A549 (cell line): ENCODE data around the gene KCND3. TPM values are rescaled to one million over a fixed set of nuclear protein-coding genes. Genes with fewer than 3 reads are reported as not detected.

Experiments used
- ATAC-seq, 2 experiments: fragments of 200-7000 bp in 1 of 2; fragments of >200 bp in 1 of 2; cut with Nextera tagmentation in 1 of 2; cut with Tn5 transposase in 1 of 2; 3 replicates each; pipeline versions ENCODE4 v1.8.0 to v1.9.1; 2018 to 2020; ENCODE audit warnings: mild to moderate bottlenecking in 1 of 2, moderate library complexity in 1 of 2
- CTCF ChIA-PET: fragments of 300-600 bp; sonication (Branson Sonifier 250); formaldehyde crosslinking; extraction: SDS; loops from one replicate; lab custom pipeline; 2021; ENCODE audit warnings: antibody characterized with exemption, inconsistent platforms; lab: Yijun Ruan, JAX
- POLR2A ChIA-PET: fragments of 350-600 bp; formaldehyde crosslinking; extraction: SDS; loops from one replicate; lab custom pipeline; 2021; ENCODE audit warnings: antibody characterized with exemption, inconsistent platforms; lab: Yijun Ruan, JAX
- DNase-seq, 2 experiments: peaks; one replicate each; pipeline versions ENCODE4 v3.0.0 to v3.0.0-alpha.2; 2011 to 2016; ENCODE audit warnings: low read depth in 1 of 2, low spot score in 1 of 2
- FAIRE-seq: peaks from 2 replicates; lab custom pipeline; 2011; peaks lifted over from hg19 to GRCh38; lab: Jason Lieb, UNC
- H3K27ac ChIP-seq, 2 experiments: fragments of >200 bp; sonication (Bioruptor Twin); formaldehyde crosslinking; 3 replicates each; pipeline ENCODE4 v1.5.1; 2016 to 2017
- H3K4me1 ChIP-seq: fragments of >200 bp; sonication (Bioruptor Twin); formaldehyde crosslinking; 3 replicates; pipeline ENCODE4 v1.6.1; 2016
- H3K4me2 ChIP-seq: fragments of >200 bp; sonication (Bioruptor Twin); formaldehyde crosslinking; 3 replicates; pipeline ENCODE4 v1.6.1; 2016
- H3K4me3 ChIP-seq: fragments of >200 bp; sonication (Bioruptor Twin); formaldehyde crosslinking; 3 replicates; pipeline ENCODE4 v1.5.1; 2016
- H3K9me3 ChIP-seq: fragments of >200 bp; sonication (Bioruptor Twin); formaldehyde crosslinking; 3 replicates; pipeline ENCODE4 v1.6.1; 2016
- BCL3 ChIP-seq: fragments of >200 bp; sonication (Bioruptor Twin); formaldehyde crosslinking; IDR thresholded peaks from 3 replicates; pipeline ENCODE4 v1.6.1; 2016
- BHLHE40 ChIP-seq: IDR thresholded peaks from 2 replicates; pipeline ENCODE4 v1.6.1; 2012; ENCODE audit warnings: low read depth, low read length, inconsistent platforms
- CHD4 ChIP-seq: fragments of 200-600 bp; sonication (generic); IDR thresholded peaks from 2 replicates; pipeline ENCODE4 v1.6.1; 2016; ENCODE audit warnings: antibody characterized with exemption, mild to moderate bottlenecking, borderline replicate concordance
- EHMT2 ChIP-seq: fragments of 200-600 bp; sonication (generic); IDR thresholded peaks from 2 replicates; pipeline ENCODE4 v1.6.1; 2016; ENCODE audit warnings: antibody characterized with exemption, low read depth, mild to moderate bottlenecking, moderate library complexity
- ESRRA ChIP-seq: fragments of 150-350 bp; IDR thresholded peaks from 2 replicates; pipeline ENCODE4 v1.6.1; 2014; ENCODE audit warnings: mild to moderate bottlenecking, low read length, borderline replicate concordance
- FOSL2 ChIP-seq, 2 experiments: fragments of 450-650 bp in 1 of 2; fragments of >200 bp in 1 of 2; sonication (Bioruptor Twin) in 1 of 2; formaldehyde crosslinking; IDR thresholded peaks; 2 replicates each; pipeline versions ENCODE4 v1.5.0 to v1.6.1; 2016 to 2020; ENCODE audit warnings: mild to moderate bottlenecking in 1 of 2, moderate library complexity in 1 of 2
- FOXS1 ChIP-seq: fragments of 250-450 bp; sonication (Bioruptor Pico); IDR thresholded peaks from 2 replicates; pipeline ENCODE4 v1.5.0; 2020; ENCODE audit warnings: mild to moderate bottlenecking, moderate library complexity
- GATA3 ChIP-seq: IDR thresholded peaks from 2 replicates; pipeline ENCODE4 v1.6.1; 2012; ENCODE audit warnings: borderline replicate concordance
- HEYL ChIP-seq: fragments of 250-450 bp; sonication (Bioruptor Pico); IDR thresholded peaks from 2 replicates; pipeline ENCODE4 v1.8.0; 2021; ENCODE audit warnings: mild to moderate bottlenecking, moderate library complexity
- HOXB13 ChIP-seq: fragments of 250-450 bp; sonication (Bioruptor Pico); IDR thresholded peaks from 2 replicates; pipeline ENCODE4 v1.5.0; 2020; ENCODE audit warnings: low read depth, mild to moderate bottlenecking, moderate library complexity
- KDM5A ChIP-seq: fragments of 200-600 bp; sonication (generic); IDR thresholded peaks from 2 replicates; pipeline ENCODE4 v1.6.1; 2016; ENCODE audit warnings: antibody characterized with exemption, mild to moderate bottlenecking
- MAFK ChIP-seq: fragments of 450-650 bp; IDR thresholded peaks from 2 replicates; pipeline ENCODE4 v1.6.1; 2014; ENCODE audit not compliant: partially characterized antibody
- MYC ChIP-seq: IDR thresholded peaks from 2 replicates; pipeline ENCODE4 v1.6.1; 2012; ENCODE audit warnings: mild to moderate bottlenecking, inconsistent platforms, low read length, improper control_type of control experiment, borderline replicate concordance
- NFE2L2 ChIP-seq: fragments of 150-350 bp; conservative IDR thresholded peaks from 2 replicates; pipeline ENCODE4 v1.6.1; 2014; ENCODE audit warnings: low read length
- NR3C1 ChIP-seq: fragments of >200 bp; sonication (Bioruptor Twin); formaldehyde crosslinking; IDR thresholded peaks from 3 replicates; pipeline ENCODE4 v1.6.1; 2017
- PHF8 ChIP-seq: fragments of 200-600 bp; sonication (generic); IDR thresholded peaks from 2 replicates; pipeline ENCODE4 v1.6.1; 2016; ENCODE audit warnings: low read depth, mild to moderate bottlenecking, antibody characterized with exemption, moderate library complexity, borderline replicate concordance
- POLR2A ChIP-seq: IDR thresholded peaks from 2 replicates; pipeline ENCODE4 v1.6.1; 2012; ENCODE audit warnings: mild to moderate bottlenecking, low read length
- POLR2AphosphoS2 ChIP-seq: conservative IDR thresholded peaks from 2 replicates; pipeline ENCODE4 v1.6.1; 2012; ENCODE audit warnings: low read length, improper control_type of control experiment, inconsistent platforms
- SMC3 ChIP-seq: fragments of >200 bp; sonication (Bioruptor Twin); formaldehyde crosslinking; IDR thresholded peaks from 3 replicates; pipeline ENCODE4 v1.6.1; 2018; ENCODE audit warnings: inconsistent platforms
- SREBF2 ChIP-seq: fragments of 450-650 bp; IDR thresholded peaks from 2 replicates; pipeline ENCODE4 v1.6.1; 2014; ENCODE audit warnings: mild to moderate bottlenecking, moderate library complexity
- TFCP2L1 ChIP-seq: fragments of 250-450 bp; sonication (Bioruptor Pico); IDR thresholded peaks from 2 replicates; pipeline ENCODE4 v1.5.0; 2021; ENCODE audit warnings: mild to moderate bottlenecking
- ZFP36 ChIP-seq: fragments of 450-650 bp; IDR thresholded peaks from 2 replicates; pipeline ENCODE4 v1.6.1; 2014; ENCODE audit warnings: borderline replicate concordance; ENCODE audit not compliant: partially characterized antibody
- WGBS: methylation state at CpG from one replicate; pipeline ENCODE4 v1.1.6; 2017; ENCODE audit errors: missing lambda C conversion rate; 5-methylcytosine and 5-hydroxymethylcytosine counted together
- polyA plus RNA-seq, 4 experiments: library from polyadenylated mRNA; depleted of rRNA in 3 of 4; stranded (reverse); fragments of >200 nt; fragmentation: RNase III in 1 of 4; extraction: RNeasy Plus Mini Kit Qiagen cat#74134 plus additional on column Dnase treatment in 1 of 4; gene quantifications; 2 replicates in 3 of 4; 3 replicates in 1 of 4; pipeline ENCODE4 v1.2.3, GENCODE V29; 2011 to 2017
- TF ChIP-seq, protein P1 (sequence below): fragments of >200 bp; sonication (Bioruptor Twin); formaldehyde crosslinking; IDR thresholded peaks from 3 replicates; pipeline ENCODE4 v1.5.1; 2016
- TF ChIP-seq, protein P2 (sequence below): fragments of 150-350 bp; IDR thresholded peaks from 2 replicates; pipeline ENCODE4 v1.6.1; 2014; ENCODE audit warnings: low read depth, mild to moderate bottlenecking, low read length

Gene KCND3
- polyA plus RNA-seq, 2 of the 4 experiments (the other 2 are of a cell fraction) = not detected

GRCh38 chr1:111938536-111938935, 50.9 kb downstream of the KCND3 start:
- CTCF ChIA-PET = no interaction called here
- H3K27ac ChIP-seq = no peak overlapping the region
- no peak for DNase-seq
- no peak for FAIRE-seq
- no peak for TF ChIP-seq ZFP36
- TF ChIP-seq POLR2A = no peak
- TF ChIP-seq, protein P1, sequence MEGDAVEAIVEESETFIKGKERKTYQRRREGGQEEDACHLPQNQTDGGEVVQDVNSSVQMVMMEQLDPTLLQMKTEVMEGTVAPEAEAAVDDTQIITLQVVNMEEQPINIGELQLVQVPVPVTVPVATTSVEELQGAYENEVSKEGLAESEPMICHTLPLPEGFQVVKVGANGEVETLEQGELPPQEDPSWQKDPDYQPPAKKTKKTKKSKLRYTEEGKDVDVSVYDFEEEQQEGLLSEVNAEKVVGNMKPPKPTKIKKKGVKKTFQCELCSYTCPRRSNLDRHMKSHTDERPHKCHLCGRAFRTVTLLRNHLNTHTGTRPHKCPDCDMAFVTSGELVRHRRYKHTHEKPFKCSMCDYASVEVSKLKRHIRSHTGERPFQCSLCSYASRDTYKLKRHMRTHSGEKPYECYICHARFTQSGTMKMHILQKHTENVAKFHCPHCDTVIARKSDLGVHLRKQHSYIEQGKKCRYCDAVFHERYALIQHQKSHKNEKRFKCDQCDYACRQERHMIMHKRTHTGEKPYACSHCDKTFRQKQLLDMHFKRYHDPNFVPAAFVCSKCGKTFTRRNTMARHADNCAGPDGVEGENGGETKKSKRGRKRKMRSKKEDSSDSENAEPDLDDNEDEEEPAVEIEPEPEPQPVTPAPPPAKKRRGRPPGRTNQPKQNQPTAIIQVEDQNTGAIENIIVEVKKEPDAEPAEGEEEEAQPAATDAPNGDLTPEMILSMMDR = no peak
- no peak for TF ChIP-seq FOXS1 (CRISPR knock-in tag)
- no peak for TF ChIP-seq NFE2L2
- TF ChIP-seq BHLHE40 = no peak
- no peak for TF ChIP-seq KDM5A
- no peak for TF ChIP-seq GATA3
- TF ChIP-seq, protein P2, sequence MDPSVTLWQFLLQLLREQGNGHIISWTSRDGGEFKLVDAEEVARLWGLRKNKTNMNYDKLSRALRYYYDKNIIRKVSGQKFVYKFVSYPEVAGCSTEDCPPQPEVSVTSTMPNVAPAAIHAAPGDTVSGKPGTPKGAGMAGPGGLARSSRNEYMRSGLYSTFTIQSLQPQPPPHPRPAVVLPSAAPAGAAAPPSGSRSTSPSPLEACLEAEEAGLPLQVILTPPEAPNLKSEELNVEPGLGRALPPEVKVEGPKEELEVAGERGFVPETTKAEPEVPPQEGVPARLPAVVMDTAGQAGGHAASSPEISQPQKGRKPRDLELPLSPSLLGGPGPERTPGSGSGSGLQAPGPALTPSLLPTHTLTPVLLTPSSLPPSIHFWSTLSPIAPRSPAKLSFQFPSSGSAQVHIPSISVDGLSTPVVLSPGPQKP = no peak
- no peak for TF ChIP-seq FOSL2 (IDR thresholded peaks at IDR 0.05)
- TF ChIP-seq FOSL2 (CRISPR knock-in tag; IDR thresholded peaks at IDR 0.05) = no peak
- no peak for TF ChIP-seq MYC
- no peak for TF ChIP-seq TFCP2L1 (CRISPR knock-in tag)
- no peak for TF ChIP-seq EHMT2
- TF ChIP-seq ESRRA = no peak
- TF ChIP-seq POLR2AphosphoS2 = no peak
- no peak for TF ChIP-seq MAFK
- H3K4me3 ChIP-seq = no peak overlapping the region
- H3K4me1 ChIP-seq = no peaks in the 10 kb centered on the region
- 47% methylated on average over 3 of the region's 3 CpGs for WGBS
- no peak for ATAC-seq
- POLR2A ChIA-PET = no interaction called here
- H3K9me3 ChIP-seq = no peaks in the 10 kb centered on the region
- no peak overlapping the region for H3K4me2 ChIP-seq

DNA sequence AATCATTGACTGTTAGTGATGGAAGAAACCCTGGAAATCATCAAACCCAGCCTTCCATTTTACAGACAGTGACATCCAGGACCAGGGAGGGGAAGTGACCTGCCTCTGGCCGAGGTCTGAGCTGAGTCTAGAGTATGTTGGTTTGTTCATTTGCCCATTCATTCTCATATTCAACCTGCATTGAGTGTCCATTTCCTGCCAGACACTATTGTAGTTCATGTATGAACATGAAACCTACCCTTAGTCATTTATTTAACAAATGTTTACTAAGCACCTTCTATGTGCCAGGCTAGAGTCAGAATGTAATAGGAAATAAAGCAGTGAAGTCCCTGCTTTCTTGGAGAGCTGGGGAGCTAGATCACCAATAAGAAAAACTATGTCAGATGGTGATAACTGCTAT, 51.3 kb downstream of the KCND3 start:
- no peak for FAIRE-seq
- H3K4me3 ChIP-seq = no peak overlapping the region
- 10% methylated on average over 1 of the region's 1 CpG for WGBS

More for the DNA sequence above, 51.3 kb downstream of the KCND3 start:
- no peaks in the 10 kb centered on the region for H3K4me1 ChIP-seq
- no peak overlapping the region for H3K4me2 ChIP-seq
- no peak for DNase-seq
- TF ChIP-seq EHMT2 (no peak), SMC3 (no peak), BCL3 (no peak), ESRRA (no peak), CHD4 (no peak), NR3C1 (no peak), KDM5A (no peak), HOXB13 (CRISPR knock-in tag) (no peak), SREBF2 (no peak), ZFP36 (no peak), HEYL (CRISPR knock-in tag) (no peak), PHF8 (no peak)
- TF ChIP-seq, protein P1 = no peak
- TF ChIP-seq, all 56 proteins: peak for 0
- H3K9me3 ChIP-seq = no peaks in the 10 kb centered on the region
- no peak for ATAC-seq
- ChIA-PET CTCF (no interaction called here), POLR2A (no interaction called here)
- no peak overlapping the region for H3K27ac ChIP-seq
